MM.1S (cell line): ENCODE data around the gene MPP3.

Experiments used
- DNase-seq: peaks from one replicate; pipeline ENCODE4 v3.0.0-alpha.2; 2015
- H2AFZ ChIP-seq: fragments of 300-600 bp; sonication (generic); 2 replicates; pipeline ENCODE4 v1.6.0; 2016; ENCODE audit warnings: antibody characterized with exemption, low read length
- H3F3A ChIP-seq: fragments of 300-600 bp; sonication (generic); 2 replicates; pipeline ENCODE4 v1.6.1; 2016; ENCODE audit warnings: mild to moderate bottlenecking, antibody characterized with exemption, low read length, moderate library complexity, mixed read lengths; ENCODE audit not compliant: insufficient read depth
- H3K27ac ChIP-seq: fragments of 300-600 bp; sonication (generic); 2 replicates; pipeline ENCODE4 v1.5.1; 2016; ENCODE audit warnings: mild to moderate bottlenecking, low read length
- H3K27me3 ChIP-seq: fragments of 300-600 bp; sonication (generic); replicated peaks from 2 replicates; pipeline ENCODE4 v1.6.0; 2016; ENCODE audit warnings: low read length; ENCODE audit not compliant: insufficient read depth
- H3K36me3 ChIP-seq: fragments of 300-600 bp; sonication (generic); replicated peaks from 2 replicates; pipeline ENCODE4 v1.6.1; 2016; ENCODE audit warnings: mild to moderate bottlenecking, low read length, mixed read lengths; ENCODE audit not compliant: insufficient read depth
- H3K4me1 ChIP-seq: fragments of 300-600 bp; sonication (generic); 2 replicates; pipeline ENCODE4 v1.6.1; 2016; ENCODE audit warnings: low read length, mixed read lengths
- H3K4me2 ChIP-seq: fragments of 300-600 bp; sonication (generic); 2 replicates; pipeline ENCODE4 v1.6.0; 2016; ENCODE audit warnings: low read depth, low read length
- H3K4me3 ChIP-seq: fragments of 300-600 bp; sonication (generic); 2 replicates; pipeline ENCODE4 v1.5.1; 2016; ENCODE audit warnings: low read length, mixed read lengths
- H3K79me2 ChIP-seq: fragments of 300-600 bp; sonication (generic); 2 replicates; pipeline ENCODE4 v1.6.1; 2016; ENCODE audit warnings: mixed run types, low read length, mixed read lengths
- H3K9ac ChIP-seq: fragments of 300-600 bp; sonication (generic); 2 replicates; pipeline ENCODE4 v1.6.1; 2016; ENCODE audit warnings: low read length, mixed read lengths
- H3K9me2 ChIP-seq: fragments of 300-600 bp; sonication (generic); replicated peaks from 2 replicates; pipeline ENCODE4 v1.6.1; 2016; ENCODE audit warnings: mild to moderate bottlenecking, low read length, mixed read lengths; ENCODE audit not compliant: insufficient read depth
- H3K9me3 ChIP-seq: fragments of 300-600 bp; sonication (generic); replicated peaks from 2 replicates; pipeline ENCODE4 v1.6.1; 2016; ENCODE audit warnings: mild to moderate bottlenecking, low read length, mixed read lengths; ENCODE audit not compliant: insufficient read depth
- H4K20me1 ChIP-seq: fragments of 300-600 bp; sonication (generic); 2 replicates; pipeline ENCODE4 v1.6.1; 2016; ENCODE audit warnings: mild to moderate bottlenecking, low read length, moderate library complexity, mixed read lengths; ENCODE audit not compliant: insufficient read depth
- CTCF ChIP-seq: fragments of 300-600 bp; sonication (generic); IDR thresholded peaks from 2 replicates; pipeline ENCODE4 v1.5.1; 2016; ENCODE audit warnings: antibody characterized with exemption, low read length, mixed read lengths
- EZH2 ChIP-seq: fragments of 300-600 bp; sonication (generic); optimal IDR thresholded peaks from 2 replicates; pipeline ENCODE3; 2017; ENCODE audit warnings: low read depth, mild to moderate bottlenecking, antibody characterized with exemption, low read length, mixed read lengths
- EZH2phosphoT487 ChIP-seq: fragments of 300-600 bp; sonication (generic); IDR thresholded peaks from 2 replicates; pipeline ENCODE4 v1.6.1; 2018; ENCODE audit warnings: antibody characterized with exemption, low read length

Gene MPP3

DNA sequence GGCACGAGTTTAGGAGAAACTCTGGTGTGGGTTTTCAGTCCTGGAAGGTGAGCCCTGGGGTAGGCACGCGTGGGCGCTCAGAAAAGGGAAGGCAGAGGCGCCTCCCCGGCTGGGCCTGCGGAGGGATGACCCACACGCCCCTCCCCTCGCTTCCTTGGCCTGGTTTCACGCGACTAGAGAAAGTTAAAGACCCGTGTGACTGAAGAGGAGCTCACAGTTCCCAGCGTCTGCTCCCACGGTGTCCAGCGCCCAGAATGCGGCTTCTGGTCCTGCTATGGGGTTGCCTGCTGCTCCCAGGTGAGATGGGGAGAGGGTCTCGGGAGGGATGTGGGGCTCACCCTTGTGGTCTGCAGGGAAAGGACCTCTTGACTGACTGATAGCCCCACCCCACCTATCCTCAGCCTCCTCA is 14.0 kb upstream of the MPP3 start, which contains the start of gene CD300LG:
CD300LG (plus strand) TSS at position 214 of the 409 bp plus-strand sequence; CDS start at position 255, 41 bp downstream.
- H3K79me2 ChIP-seq, result no peaks in the 10 kb centered on the region
- no peak within 1 kb of the TSS for H3K27ac ChIP-seq
- H3K4me1 ChIP-seq, result no peaks in the 10 kb centered on the region
- no peak for DNase-seq
- no peaks in the 10 kb centered on the region for H3K9me3 ChIP-seq
- H3K4me3 ChIP-seq, result no peak within 1 kb of the TSS
- H3K27me3 ChIP-seq, result peaks cover 64% of the 10 kb centered on the region
- H3K9ac ChIP-seq, result no peak within 1 kb of the TSS
- H3K36me3 ChIP-seq, result no peaks in the 10 kb centered on the region
- no peak within 1 kb of the TSS for H2AFZ ChIP-seq
- no peak for TF ChIP-seq CTCF
- TF ChIP-seq EZH2phosphoT487, result no peak
- no peak for TF ChIP-seq EZH2
- no peaks in the 10 kb centered on the region for H3K9me2 ChIP-seq
- no peak within 1 kb of the TSS for H3K4me2 ChIP-seq
- H3F3A ChIP-seq, result no peaks in the 10 kb centered on the region
- no peaks in the 10 kb centered on the region for H4K20me1 ChIP-seq

DNA sequence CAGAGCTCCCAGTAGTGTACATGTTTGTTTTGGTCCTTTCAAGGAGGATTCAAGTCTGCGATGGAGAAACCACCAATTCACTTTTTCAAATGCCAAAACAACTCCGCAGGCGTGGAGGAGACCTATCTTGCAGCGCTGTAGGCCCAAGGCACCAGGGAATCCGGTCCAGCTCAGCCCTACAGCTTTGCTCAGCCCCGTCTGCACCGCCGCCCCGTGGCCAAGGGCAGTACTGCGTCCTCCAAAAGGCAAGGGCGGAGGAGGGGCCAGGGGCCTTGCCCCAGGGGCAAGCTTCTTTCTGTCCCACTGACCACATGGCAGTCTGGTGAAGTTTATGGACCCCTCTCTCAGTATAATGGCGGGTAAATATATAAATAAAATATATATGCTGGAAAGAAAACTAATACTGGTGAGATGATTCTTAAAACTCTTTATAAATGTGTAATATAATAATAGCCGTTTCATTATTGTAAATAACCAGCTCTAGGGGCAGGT is 13.3 kb upstream of the MPP3 start:
- Histone ChIP-seq H2AFZ (no peak overlapping the region), H3K4me3 (no peak overlapping the region), H3K79me2 (no peaks in the 10 kb centered on the region), H3K4me2 (no peak overlapping the region), H3K4me1 (no peaks in the 10 kb centered on the region), H3K9me3 (no peaks in the 10 kb centered on the region), H3K27me3 (peaks cover 58% of the 10 kb centered on the region), H3F3A (no peaks in the 10 kb centered on the region), H3K27ac (no peak overlapping the region), H4K20me1 (no peaks in the 10 kb centered on the region), H3K36me3 (no peaks in the 10 kb centered on the region), H3K9me2 (no peaks in the 10 kb centered on the region), H3K9ac (no peak overlapping the region)
- peak; percentile 58 for DNase-seq
- peak; percentile 93 for TF ChIP-seq CTCF
- no peak for TF ChIP-seq EZH2phosphoT487

DNA sequence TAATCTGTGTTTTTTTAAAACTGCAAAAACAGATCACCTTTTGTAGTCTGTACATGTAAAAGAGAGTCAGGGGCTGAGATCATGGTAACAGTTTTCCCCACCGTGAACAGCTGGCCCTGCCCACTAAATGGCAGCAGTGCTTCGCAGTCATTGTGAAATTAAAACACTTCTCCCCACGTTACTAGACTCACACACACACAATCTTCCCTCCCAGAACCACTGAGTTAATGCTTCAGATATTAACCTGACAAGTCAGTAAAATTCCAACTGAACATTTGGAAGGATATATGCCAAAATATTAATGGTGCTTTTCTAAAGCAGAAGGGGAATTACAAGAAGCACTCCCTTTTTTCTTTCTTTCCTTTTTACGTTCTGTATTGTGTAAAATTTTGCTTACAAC is 12.8 kb upstream of the MPP3 start:
- H3K4me3 ChIP-seq, result no peak overlapping the region
- no peaks in the 10 kb centered on the region for H3K79me2 ChIP-seq
- H3K9ac ChIP-seq, result no peak overlapping the region
- H3K4me1 ChIP-seq, result no peaks in the 10 kb centered on the region
- H3K4me2 ChIP-seq, result no peak overlapping the region
- no peak overlapping the region for H3K27ac ChIP-seq
- TF ChIP-seq CTCF (no peak), EZH2phosphoT487 (no peak), EZH2 (no peak)
- DNase-seq, result no peak
- H2AFZ ChIP-seq, result no peak overlapping the region
- H3K9me3 ChIP-seq, result no peaks in the 10 kb centered on the region
- no peaks in the 10 kb centered on the region for H3K36me3 ChIP-seq
- no peaks in the 10 kb centered on the region for H3K9me2 ChIP-seq
- no peaks in the 10 kb centered on the region for H4K20me1 ChIP-seq
- peaks cover 58% of the 10 kb centered on the region for H3K27me3 ChIP-seq
- no peaks in the 10 kb centered on the region for H3F3A ChIP-seq
